ENCODE data around the gene PRIM1.
"Not testable (repeated sequence)": the region's sequence is repeated elsewhere in the genome, so short reads cannot be mapped to it uniquely, and the experiment has no call there.

PRIM1 gene

GRCh38 chr12:56757971-56758370 is 5.8 kb upstream of the PRIM1 start:
- POLR2A ChIA-PET: interaction anchor here (1.0 kb wide), 1 partner anchor 11 kb away, joined by 3 read pairs; no protein-coding TSS in a partner anchor
- not testable (repeated sequence) for H3K4me1 ChIP-seq (ENCODE audit: control insufficient read depth, insufficient read depth, low read length); H3K4me3 ChIP-seq (ENCODE audit: low read depth, low read length); H3K36me3 ChIP-seq (ENCODE audit: control insufficient read depth in 2 of 2, insufficient read depth in 1 of 2, low read length in 2 of 2); H3K27ac ChIP-seq (ENCODE audit: extremely low read depth, low read depth, low read length); H3K9me3 ChIP-seq (ENCODE audit: control insufficient read depth, insufficient read depth, low read depth, low read length)
- CTCF ChIA-PET: interaction anchor here (0.6 to 10.4 kb wide), 14 partner anchors 10 to 419 kb away, joined by 3 to 117 read pairs (median 4); partner anchors contain the start of genes STAT6 and ZBTB39

GRCh38 chr12:56753566-56753965 is 1.4 kb upstream of the PRIM1 start:
- H3K9me3 ChIP-seq (ENCODE audit: control insufficient read depth, insufficient read depth, low read depth, low read length): no peaks in the 10 kb centered on the region
- H3K36me3 ChIP-seq (ENCODE audit: control insufficient read depth in 2 of 2, insufficient read depth in 1 of 2, low read length in 2 of 2): peaks cover 11 to 17% of the 10 kb centered on the region in 2 experiments
- TF ChIP-seq ZSCAN5A (tag by site-specific recombination; IDR thresholded peaks at IDR 0.05) (no peak), ZNF324 (tag by site-specific recombination; IDR thresholded peaks at IDR 0.05) (no peak)
- ChIA-PET POLR2A (interaction anchor here (0.6 kb wide), 2 partner anchors 19 to 490 kb away, joined by 3 read pairs; no protein-coding TSS in a partner anchor), CTCF (interaction anchor here (0.6 to 10.4 kb wide), 7 partner anchors 11 to 358 kb away, joined by 3 to 117 read pairs (median 3); partner anchors contain the start of genes STAT6 and ZBTB39)
- H3K4me3 ChIP-seq (ENCODE audit: low read depth, low read length): no peak overlapping the region
- H3K4me1 ChIP-seq (ENCODE audit: control insufficient read depth, insufficient read depth, low read length): peaks cover 6% of the 10 kb centered on the region
- H3K27ac ChIP-seq (ENCODE audit: extremely low read depth, low read depth, low read length): no peak overlapping the region

GRCh38 chr12:56750596-56750995 is 1.5 kb downstream of the PRIM1 start:
- H3K9me3 ChIP-seq (ENCODE audit: control insufficient read depth, insufficient read depth, low read depth, low read length); H3K27ac ChIP-seq (ENCODE audit: extremely low read depth, low read depth, low read length); H3K4me1 ChIP-seq (ENCODE audit: control insufficient read depth, insufficient read depth, low read length); H3K4me3 ChIP-seq (ENCODE audit: low read depth, low read length): not testable (repeated sequence)
- peaks cover 37 to 44% of the 10 kb centered on the region in 2 experiments for H3K36me3 ChIP-seq (ENCODE audit: control insufficient read depth in 2 of 2, insufficient read depth in 1 of 2, low read length in 2 of 2)
- ChIA-PET CTCF (interaction anchor here (0.7 kb wide), 1 partner anchor 379 kb away, joined by 3 read pairs; no protein-coding TSS in a partner anchor), POLR2A (interaction anchor here (0.6 to 1.9 kb wide), 3 partner anchors 8 to 1094 kb away, joined by 3 to 7 read pairs (median 4); partner anchors contain the start of gene PTGES3)

- peaks cover 6% of the 10 kb centered on the region for H3K4me1 ChIP-seq (ENCODE audit: control insufficient read depth, insufficient read depth, low read length)
- TF ChIP-seq ZNF350 (tag by site-specific recombination; IDR thresholded peaks at IDR 0.05) (no peak), PRDM10 (tag by site-specific recombination; IDR thresholded peaks at IDR 0.05) (peak; percentile 95)
- H3K4me3 ChIP-seq (ENCODE audit: low read depth, low read length): no peak overlapping the region
- ChIA-PET CTCF (no interaction called here), POLR2A (interaction anchor here (2.5 kb wide), 1 partner anchor 24 kb away, joined by 13 read pairs; the partner anchor contains the start of gene NACA)
- peaks cover 44 to 51% of the 10 kb centered on the region in 2 experiments for H3K36me3 ChIP-seq (ENCODE audit: control insufficient read depth in 2 of 2, insufficient read depth in 1 of 2, low read length in 2 of 2)
- no peaks in the 10 kb centered on the region for H3K9me3 ChIP-seq (ENCODE audit: control insufficient read depth, insufficient read depth, low read depth, low read length)
- H3K27ac ChIP-seq (ENCODE audit: extremely low read depth, low read depth, low read length): no peak overlapping the region
These were observed 2.3 kb downstream of the PRIM1 start for GRCh38 chr12:56749853-56750252.

- Histone ChIP-seq H3K27ac (ENCODE audit: extremely low read depth, low read depth, low read length) (no peak overlapping the region), H3K4me3 (ENCODE audit: low read depth, low read length) (no peak overlapping the region), H3K36me3 (ENCODE audit: control insufficient read depth in 2 of 2, insufficient read depth in 1 of 2, low read length in 2 of 2) (peaks cover 49 to 55% of the 10 kb centered on the region in 2 experiments), H3K9me3 (ENCODE audit: control insufficient read depth, insufficient read depth, low read depth, low read length) (no peaks in the 10 kb centered on the region), H3K4me1 (ENCODE audit: control insufficient read depth, insufficient read depth, low read length) (peaks cover 6% of the 10 kb centered on the region)
- POLR2A ChIA-PET: interaction anchor here (2.5 kb wide), 1 partner anchor 24 kb away, joined by 13 read pairs; the partner anchor contains the start of gene NACA
- CTCF ChIA-PET: interaction anchor here (1.1 kb wide), 1 partner anchor 362 kb away, joined by 4 read pairs; the partner anchor contains the start of gene STAT6
- TF ChIP-seq PRDM6 (tag by site-specific recombination; IDR thresholded peaks at IDR 0.05) (peak; percentile 59), ZNF514 (tag by site-specific recombination; IDR thresholded peaks at IDR 0.05) (no peak)
These were observed 2.8 kb downstream of the PRIM1 start for GRCh38 chr12:56749359-56749758.
